Midbrain (tissue), 1 donor: ENCODE measurements around the gene MAGEB10.
"Not testable (repeated sequence)": the region's sequence is repeated elsewhere in the genome, so short reads cannot be mapped to it uniquely, and the experiment has no call there.

Experiments
- DNase-seq: peaks from one replicate; lab custom pipeline; 2025; lab: John Stamatoyannopoulos, UW

The MAGEB10 gene

GRCh38 chrX:27807690-27808089 is at the start of gene MAGEB10:
Gene MAGEB10, plus strand, starts transcription at chrX:27807990. Its CDS starts 13,317 bp downstream, at chrX:27821307.
- DNase-seq: no peak

GRCh38 chrX:27765718-27766117 is 42.1 kb upstream of the MAGEB10 start:
- DNase-seq: no peak

GRCh38 chrX:27767387-27767786 is 40.4 kb upstream of the MAGEB10 start:
- DNase-seq: no peak

- DNase-seq: no peak
Measured at GRCh38 chrX:27775984-27776383, 31.8 kb upstream of the MAGEB10 start.

- DNase-seq: no peak
Measured at GRCh38 chrX:27796640-27797257, 11.0 kb upstream of the MAGEB10 start.

- DNase-seq: no peak
Measured at GRCh38 chrX:27797575-27797974, 10.2 kb upstream of the MAGEB10 start.

GRCh38 chrX:27808226-27808625 is 436 bp downstream of the MAGEB10 start:
- no peak for DNase-seq

GRCh38 chrX:27808991-27809859 is 1.4 kb downstream of the MAGEB10 start:
- not testable (repeated sequence) for DNase-seq

GRCh38 chrX:27815209-27815608 is 7.4 kb downstream of the MAGEB10 start:
- DNase-seq: no peak

- no peak for DNase-seq
Measured at GRCh38 chrX:27823812-27824211, 16.0 kb downstream of the MAGEB10 start.

GRCh38 chrX:27838185-27838584 is 30.4 kb downstream of the MAGEB10 start:
- no peak for DNase-seq

GRCh38 chrX:27840881-27841280 is 33.1 kb downstream of the MAGEB10 start:
- no peak for DNase-seq

- no peak for DNase-seq
Measured at GRCh38 chrX:27842859-27843258, 35.1 kb downstream of the MAGEB10 start.

- no peak for DNase-seq
Measured at GRCh38 chrX:27860337-27860736, 52.5 kb downstream of the MAGEB10 start.

- no peak for DNase-seq
Measured at GRCh38 chrX:27863809-27864208, 56.0 kb downstream of the MAGEB10 start.
